ENCODE results near the gene SLU7. TPM values are rescaled to one million over a fixed set of nuclear protein-coding genes. Genes with fewer than 3 reads are reported as not detected.

Gene SLU7
- total and polyA plus RNA-seq, 2 donors (not counting 3 experiments of a cell fraction or from before 2014, with no cell fraction given) = 10.2 to 48.2 TPM

- Histone ChIP-seq H3K4me2 (ENCODE audit: insufficient read depth, low read length) (peak overlapping the region; percentile 83), H4K20me1 (replicated peaks; ENCODE audit: control insufficient read depth, extremely low read depth, insufficient read depth, low read length) (no peaks in the 10 kb centered on the region), H3K27ac (ENCODE audit: insufficient read depth, low read depth, low read length) (no peak overlapping the region), H3K9me3 (replicated peaks; ENCODE audit: control insufficient read depth, insufficient read depth, low read length) (no peaks in the 10 kb centered on the region), H3K9me1 (replicated peaks; ENCODE audit: control insufficient read depth, extremely low read depth, insufficient read depth, low read length) (no peaks in the 10 kb centered on the region), H3K36me3 (ENCODE audit: control insufficient read depth in 2 of 2, extremely low read depth in 1 of 2, insufficient read depth in 2 of 2, low read length in 2 of 2) (no peaks in the 10 kb centered on the region), H3K79me2 (ENCODE audit: control insufficient read depth, insufficient read depth, low read length) (no peaks in the 10 kb centered on the region), H2AFZ (ENCODE audit: low read depth, low read length) (peak overlapping the region; percentile 69), H3K9ac (replicated peaks; ENCODE audit: extremely low read depth, insufficient read depth, low read length) (peak overlapping the region; percentile 33), H3K4me3 (replicated peaks in 1 of 3; ENCODE audit: insufficient read depth in 1 of 3, low read depth in 1 of 3, low read length in 3 of 3) (peak overlapping the region in 2 of 3 experiments; percentile 30 to 34), H3K4me1 (ENCODE audit: control insufficient read depth, extremely low read depth, insufficient read depth, low read length) (peaks cover 10% of the 10 kb centered on the region), H3K27me3 (ENCODE audit: control insufficient read depth in 2 of 2, insufficient read depth in 2 of 2, low read length in 2 of 2) (peaks cover 0 to 6% of the 10 kb centered on the region in 2 experiments)
- BruUV-seq (replicated peaks) = no TSS peak
- peak; percentile 86 to 90 for TF ChIP-seq CTCF (IDR thresholded peaks at IDR 0.05; ENCODE audit: extremely low read depth in 1 of 2, insufficient read depth in 1 of 2, low read depth in 1 of 2, low read length in 2 of 2)
- no peak for TF ChIP-seq MAX (IDR thresholded peaks at IDR 0.05; ENCODE audit: insufficient read depth, insufficient read length)
- TF ChIP-seq MYC (IDR thresholded peaks at IDR 0.05; ENCODE audit: low read depth, low read length) = no peak
- ChIA-PET POLR2A (no interaction called here), CTCF (interaction anchor here (0.6 to 4.0 kb wide), 24 partner anchors 9 to 1402 kb away, joined by 3 to 117 read pairs (median 8); partner anchors contain the start of genes PTTG1 and SLU7)
- intact Hi-C loops (cut with micrococcal nuclease) (loop anchor here (1.0 to 5.0 kb wide), 5 partner anchors 11 to 1108 kb away; partner anchors contain the start of gene GABRB2), dilution Hi-C loops (cut with MboI; ENCODE audit: extremely low pct_ligation_motif_present, low sequenced_read_pairs) (no loop called here)
- no peak for FAIRE-seq
- DNase-seq (ENCODE audit: low read depth, low spot score) = peak; percentile 91
Measured at GRCh38 chr5:160439205-160439600, 20.3 kb upstream of the SLU7 start.
